M059J (cell line): ENCODE measurements around the gene IFT80. TPM values are rescaled to one million over a fixed set of nuclear protein-coding genes. Genes with fewer than 3 reads are reported as not detected.

ENCODE experiments used
- DNase-seq: peaks from one replicate; pipeline ENCODE4 v3.0.0-alpha.2; 2012; ENCODE audit warnings: low read depth
- total RNA-seq: library from RNA; depleted of rRNA; stranded (reverse); fragments of >200 nt; shearing (Covaris generic); gene quantifications from 2 replicates; pipeline ENCODE4 v1.2.3, GENCODE V29; 2014

IFT80 gene
- total RNA-seq, 1 experiment from 2014 or later, result 32.4 TPM

- DNase-seq, result peak; percentile 40
These were observed 1.7 kb upstream of the IFT80 start for GRCh38 chr3:160400702-160401150.

DNA sequence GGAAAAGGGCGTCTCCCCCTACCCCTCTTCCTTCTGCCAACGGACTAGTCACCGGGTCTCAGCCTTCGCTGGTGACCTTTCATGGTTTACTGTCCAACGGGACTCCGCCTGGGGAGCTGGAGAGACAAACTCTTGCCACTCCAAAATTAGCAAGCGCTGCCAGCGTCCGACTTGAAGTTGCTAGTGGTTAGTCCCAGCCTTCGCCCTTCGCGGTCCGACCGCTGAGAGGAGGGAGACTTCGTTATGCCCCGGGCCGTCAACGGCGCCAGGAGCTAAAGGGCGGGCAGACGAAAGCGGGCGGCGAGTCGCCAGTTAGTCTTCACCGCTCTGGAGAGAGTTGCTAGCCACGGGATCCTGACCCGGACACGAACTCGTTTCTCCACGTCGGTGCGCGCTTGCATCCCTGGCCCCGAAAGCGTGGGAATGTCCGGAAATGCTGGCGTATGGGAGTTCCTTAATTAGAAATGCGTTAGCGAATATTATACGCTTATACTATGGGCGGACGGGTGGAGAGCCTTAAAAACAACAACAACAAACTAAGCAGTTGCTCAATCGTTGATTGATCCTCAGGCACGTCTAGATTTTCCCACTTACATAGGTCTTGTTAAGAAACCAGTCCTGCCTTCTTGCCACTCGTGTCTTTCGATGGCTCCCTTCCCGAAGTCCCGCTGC, 1.1 kb upstream of the IFT80 start:
- DNase-seq, result peak; percentile 60

GRCh38 chr3:160398820-160399124, 253 bp downstream of the IFT80 start:
- no peak for DNase-seq

GRCh38 chr3:160395297-160395696, 3.7 kb downstream of the IFT80 start:
- peak; percentile 88 for DNase-seq

DNA sequence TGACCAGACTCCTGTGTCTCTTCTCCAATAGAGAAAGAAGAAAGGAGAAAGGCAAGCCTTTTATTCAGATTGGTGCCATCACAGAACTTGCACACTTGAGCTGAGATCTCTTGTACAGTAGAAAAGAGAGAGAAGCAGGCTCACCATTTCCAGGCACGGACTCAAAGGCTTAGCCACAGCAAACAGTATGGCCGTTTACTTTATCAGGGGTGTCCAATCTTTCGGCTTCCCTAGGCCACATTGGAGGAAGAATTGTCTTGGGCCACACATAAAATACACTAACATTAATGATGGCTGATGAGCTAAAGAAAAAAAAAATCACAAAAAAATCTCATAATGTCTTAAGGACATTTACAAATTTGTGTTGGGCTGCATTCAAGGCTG, 5.0 kb downstream of the IFT80 start:
- no peak for DNase-seq

GRCh38 chr3:160393346-160394008, 5.5 kb downstream of the IFT80 start:
- no peak for DNase-seq

DNA sequence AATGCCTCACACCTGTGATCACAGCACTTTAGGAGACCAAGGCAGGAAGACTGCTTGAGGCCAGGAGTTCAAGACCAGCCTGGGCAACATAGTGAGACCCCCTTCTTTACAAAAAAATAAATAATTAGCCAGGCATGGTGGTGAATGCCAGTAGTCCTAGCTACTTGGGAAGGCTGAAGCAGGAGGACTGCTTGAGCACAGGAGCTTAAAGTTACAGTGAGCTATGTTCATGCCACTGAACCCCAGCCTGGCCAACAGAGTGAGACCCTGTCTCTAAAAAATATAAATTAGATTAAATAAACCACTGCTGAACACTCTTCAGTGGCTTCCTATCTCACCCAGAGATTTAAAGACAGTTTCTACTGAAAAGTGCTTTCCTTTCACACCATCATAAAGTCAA, 6.2 kb downstream of the IFT80 start:
- no peak for DNase-seq

DNA sequence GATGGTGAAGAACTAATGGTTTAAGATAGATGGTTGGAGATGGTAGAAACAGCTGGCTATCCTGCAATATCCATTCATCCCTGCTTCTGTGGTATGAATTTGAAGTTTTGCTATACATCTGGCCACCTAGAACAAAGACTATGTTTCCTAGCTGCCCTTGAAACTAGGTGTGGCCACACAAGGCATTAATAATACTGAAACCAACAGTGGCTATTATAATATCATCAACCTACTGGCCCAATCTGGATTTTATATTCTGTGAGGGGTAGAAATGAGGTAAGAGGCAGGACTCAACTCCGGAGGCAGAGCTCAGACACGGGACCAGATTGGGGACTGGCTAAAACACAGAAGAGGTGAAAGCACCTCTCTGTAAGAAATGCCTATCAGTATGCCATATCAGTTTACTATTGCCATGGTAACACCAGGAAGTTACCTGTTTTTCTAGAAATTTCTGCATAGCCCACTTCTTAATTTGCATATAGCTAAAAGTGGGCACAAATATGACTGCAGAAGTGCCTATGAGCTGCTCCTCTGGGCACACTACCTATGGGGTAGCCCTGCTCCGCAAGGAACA, 8.4 kb downstream of the IFT80 start:
- no peak for DNase-seq

DNA sequence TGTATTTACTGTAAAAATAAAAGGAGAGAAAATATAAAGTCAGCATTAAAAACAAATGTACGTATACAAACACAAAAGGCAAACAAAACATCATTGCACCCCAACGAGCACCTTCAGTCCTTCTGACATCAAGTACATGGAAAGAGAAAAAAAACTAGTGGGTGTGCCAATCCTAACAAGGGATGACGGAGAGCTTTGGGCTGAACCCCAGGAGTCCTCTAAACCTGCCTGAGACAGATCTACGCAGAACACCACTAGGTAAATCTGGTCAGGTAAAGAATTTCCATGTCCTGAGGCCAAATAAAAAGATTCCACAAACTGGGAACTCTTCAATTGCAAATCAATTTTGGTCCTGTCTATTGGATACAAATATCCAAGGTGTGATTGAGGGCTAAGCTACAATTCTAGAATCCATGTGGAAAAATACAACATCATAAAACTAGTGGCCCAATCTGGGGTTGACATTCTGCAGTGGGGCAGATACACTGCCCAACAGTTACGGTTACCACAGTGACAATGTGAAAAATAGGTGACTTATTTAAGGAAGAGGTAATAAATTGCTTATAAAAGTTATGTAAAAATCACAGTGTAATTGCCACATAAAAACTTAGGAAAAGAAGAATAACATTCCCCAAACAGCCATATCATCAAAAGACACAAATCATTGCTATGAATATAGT, 14.2 kb downstream of the IFT80 start:
- no peak for DNase-seq

- DNase-seq, result peak; percentile 27
These were observed 17.6 kb downstream of the IFT80 start for GRCh38 chr3:160381470-160381869.

DNA sequence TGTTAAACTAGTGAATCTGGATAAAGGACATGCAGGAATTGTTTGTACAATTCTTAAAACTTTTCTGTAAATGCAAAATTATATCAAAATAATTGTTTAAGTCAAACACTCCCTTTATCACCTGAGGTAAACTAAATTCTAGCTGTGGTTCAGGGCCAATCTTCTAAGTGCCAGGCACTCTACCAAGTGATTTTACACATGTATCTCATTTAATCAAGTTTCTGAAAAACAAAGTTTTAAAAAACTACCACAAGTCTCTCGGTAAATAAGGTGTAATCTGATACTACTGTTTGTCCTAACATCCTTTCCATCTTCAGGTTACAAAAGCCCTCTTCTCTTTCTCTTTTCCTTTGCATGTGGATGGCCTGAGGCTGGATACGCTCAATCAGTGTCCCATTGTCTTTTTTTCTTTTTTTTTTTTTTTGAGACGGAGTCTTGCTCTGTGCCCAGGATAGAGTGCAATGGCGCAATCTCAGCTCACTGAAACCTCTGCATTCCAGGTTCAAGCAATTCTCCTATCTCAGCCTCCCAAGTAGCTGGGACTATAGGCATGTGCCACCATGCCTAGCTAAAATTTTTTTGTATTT, 19.3 kb downstream of the IFT80 start:
- peak; percentile 37 for DNase-seq

DNA sequence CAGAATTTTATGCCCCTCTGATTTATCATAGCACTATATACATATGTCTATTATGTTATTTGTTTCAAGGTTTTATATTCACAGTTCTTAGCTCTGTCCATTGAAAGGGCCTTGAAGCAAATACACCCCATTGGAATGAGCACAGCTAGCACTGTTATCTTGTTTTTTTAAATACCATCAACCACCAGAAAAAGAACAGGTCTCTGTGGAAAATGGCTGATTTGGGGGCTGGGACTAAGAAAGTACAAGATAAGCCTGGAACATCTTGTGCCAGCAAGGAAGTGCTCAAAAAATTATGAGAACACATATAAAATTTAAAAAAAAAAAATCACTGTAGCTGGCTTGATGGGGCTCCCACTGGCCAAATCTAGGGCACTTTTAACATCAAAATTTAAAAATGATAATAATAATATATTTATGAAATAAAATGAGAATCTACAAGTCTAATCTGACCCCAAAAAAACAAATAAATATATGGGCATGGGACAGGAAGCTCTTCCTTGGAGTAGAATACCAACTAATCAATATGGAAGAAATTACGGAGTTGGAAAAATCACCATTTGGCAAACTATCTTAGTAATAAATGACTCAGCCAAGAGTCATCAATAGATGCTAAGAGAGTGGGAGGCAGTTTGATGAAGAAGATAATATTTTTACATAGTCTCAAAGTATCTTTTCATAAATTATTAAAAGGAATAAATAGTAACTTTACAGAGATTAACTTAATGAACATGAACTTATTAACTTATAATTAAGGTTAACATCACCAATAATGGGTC, 20.5 kb downstream of the IFT80 start:
- DNase-seq, result no peak

GRCh38 chr3:160376681-160377080, 22.3 kb downstream of the IFT80 start:
- DNase-seq, result peak; percentile 7

DNA sequence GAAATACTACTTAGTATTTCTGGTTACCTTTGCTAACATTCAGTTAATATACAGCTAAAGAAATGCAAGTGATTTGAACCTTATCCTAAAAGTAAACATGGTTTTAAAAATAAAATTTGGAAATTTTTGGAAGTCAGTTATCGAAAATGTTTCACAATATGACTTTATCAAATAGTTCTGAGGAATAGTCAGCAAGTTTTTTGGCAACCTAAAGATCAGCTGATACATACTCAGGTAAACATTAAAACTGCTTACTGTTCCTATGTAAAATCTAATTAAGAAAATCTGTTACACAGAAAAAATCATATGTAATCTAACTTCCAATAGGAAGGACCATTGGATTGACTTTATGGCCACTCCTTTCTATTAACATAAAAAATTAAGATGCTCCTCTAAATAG, 24.1 kb downstream of the IFT80 start:
- no peak for DNase-seq

DNA sequence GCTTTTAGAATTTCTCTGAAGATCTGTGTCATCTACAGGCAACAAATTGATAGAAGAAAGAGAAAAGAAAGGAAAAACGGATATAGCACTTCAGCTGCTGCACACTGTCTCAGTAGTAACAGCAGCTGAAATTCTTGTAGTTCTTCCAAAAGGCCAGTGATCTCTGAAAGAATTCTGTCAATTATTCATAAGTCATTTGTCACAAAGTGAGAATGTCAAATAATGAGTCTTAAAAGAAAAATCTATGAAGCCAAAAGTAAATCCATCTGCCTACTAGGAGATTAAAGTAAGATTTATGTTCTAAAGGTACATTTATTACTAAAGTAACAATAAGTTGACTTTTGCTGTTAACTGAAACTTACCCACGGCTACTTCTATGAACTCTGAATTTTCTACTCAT, 24.6 kb downstream of the IFT80 start:
- peak; percentile 11 for DNase-seq

DNA sequence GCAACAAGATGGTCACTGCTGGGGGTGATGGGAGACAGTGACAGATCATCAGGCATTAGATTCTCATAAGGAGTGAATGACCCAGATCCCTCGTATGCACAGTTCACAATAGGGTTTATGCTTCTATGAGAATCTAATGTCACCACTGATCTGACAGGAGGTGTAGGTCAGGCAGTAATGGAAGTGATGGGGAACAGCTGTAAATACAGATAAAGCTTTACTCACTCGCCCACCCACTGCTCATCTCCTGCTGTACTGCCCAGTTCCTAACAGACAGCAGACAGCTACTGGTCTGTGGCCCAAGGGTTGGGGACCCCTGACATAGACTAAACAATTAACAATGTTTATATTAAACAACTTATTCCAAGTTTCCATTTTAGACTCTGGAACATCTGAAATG, 25.4 kb downstream of the IFT80 start:
- no peak for DNase-seq

- peak; percentile 69 for DNase-seq
These were observed 26.2 kb downstream of the IFT80 start for GRCh38 chr3:160372780-160373179.

DNA sequence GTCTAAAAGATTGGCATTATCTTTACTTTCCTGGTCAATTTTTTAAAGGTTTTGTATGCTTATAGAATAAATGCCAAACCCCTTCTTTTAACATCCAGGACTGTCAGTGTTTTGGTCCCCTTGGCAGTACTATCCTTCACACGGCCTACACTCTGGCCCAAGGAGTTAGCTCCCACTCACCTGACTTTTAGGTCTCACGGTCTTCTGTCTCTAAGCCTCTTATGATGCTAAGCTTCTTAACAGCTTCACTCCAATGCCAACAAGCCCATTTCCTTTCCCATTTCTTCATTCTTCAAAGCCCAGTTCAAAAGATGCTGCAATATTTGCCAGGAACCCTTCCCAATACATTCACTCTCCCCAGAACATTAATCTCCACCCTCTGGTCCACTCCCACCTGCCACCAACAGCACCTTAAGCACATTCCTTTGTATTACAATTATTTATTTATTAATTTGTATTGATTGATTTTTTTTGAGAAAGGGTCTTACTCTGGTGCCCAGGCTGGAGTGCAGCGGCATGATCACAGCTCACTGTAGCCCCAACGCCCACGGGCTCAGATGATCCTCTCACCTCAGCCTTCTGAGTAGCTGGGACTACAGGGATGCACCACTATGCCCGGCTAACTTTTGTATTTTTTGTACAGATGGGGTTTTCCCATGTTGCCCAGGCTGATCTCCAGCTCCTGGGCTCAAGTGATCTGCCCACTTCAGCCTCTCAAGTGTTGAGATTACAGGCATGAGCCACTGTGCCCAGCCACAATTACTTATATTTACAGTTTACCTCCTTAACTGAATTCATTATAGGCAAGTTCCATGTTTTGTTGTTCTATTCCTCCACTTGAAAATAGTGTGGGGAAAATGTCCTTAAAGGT, 27.8 kb downstream of the IFT80 start:
- DNase-seq, result no peak

GRCh38 chr3:160369784-160370183, 29.2 kb downstream of the IFT80 start:
- no peak for DNase-seq

DNA sequence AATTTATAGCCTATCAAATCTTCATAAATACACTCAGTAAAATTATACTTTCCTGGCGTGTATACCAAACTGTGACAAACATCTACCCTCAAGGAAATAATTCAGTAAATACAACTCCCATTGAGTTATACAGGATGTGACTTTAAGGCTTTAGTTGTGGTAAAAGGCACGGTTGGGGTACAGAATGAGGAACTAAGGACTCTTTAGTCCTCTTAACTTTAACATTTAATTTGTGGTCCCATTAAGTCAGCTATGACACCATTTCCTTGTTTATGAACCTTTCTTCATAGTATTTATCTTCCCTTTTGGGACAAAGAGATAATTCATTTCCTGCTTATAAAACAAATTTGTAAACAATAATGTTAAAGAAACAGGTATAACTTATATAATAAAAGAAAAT, 30.2 kb downstream of the IFT80 start:
- peak; percentile 9 for DNase-seq
